Measurements from ENCODE around the gene CCDC159. TPM values are rescaled to one million over a fixed set of nuclear protein-coding genes. Genes with fewer than 3 reads are reported as not detected.

Gene CCDC159
- total and polyA plus RNA-seq, 12 donors = 13.0 to 79.9 (median 19.7) TPM

DNA sequence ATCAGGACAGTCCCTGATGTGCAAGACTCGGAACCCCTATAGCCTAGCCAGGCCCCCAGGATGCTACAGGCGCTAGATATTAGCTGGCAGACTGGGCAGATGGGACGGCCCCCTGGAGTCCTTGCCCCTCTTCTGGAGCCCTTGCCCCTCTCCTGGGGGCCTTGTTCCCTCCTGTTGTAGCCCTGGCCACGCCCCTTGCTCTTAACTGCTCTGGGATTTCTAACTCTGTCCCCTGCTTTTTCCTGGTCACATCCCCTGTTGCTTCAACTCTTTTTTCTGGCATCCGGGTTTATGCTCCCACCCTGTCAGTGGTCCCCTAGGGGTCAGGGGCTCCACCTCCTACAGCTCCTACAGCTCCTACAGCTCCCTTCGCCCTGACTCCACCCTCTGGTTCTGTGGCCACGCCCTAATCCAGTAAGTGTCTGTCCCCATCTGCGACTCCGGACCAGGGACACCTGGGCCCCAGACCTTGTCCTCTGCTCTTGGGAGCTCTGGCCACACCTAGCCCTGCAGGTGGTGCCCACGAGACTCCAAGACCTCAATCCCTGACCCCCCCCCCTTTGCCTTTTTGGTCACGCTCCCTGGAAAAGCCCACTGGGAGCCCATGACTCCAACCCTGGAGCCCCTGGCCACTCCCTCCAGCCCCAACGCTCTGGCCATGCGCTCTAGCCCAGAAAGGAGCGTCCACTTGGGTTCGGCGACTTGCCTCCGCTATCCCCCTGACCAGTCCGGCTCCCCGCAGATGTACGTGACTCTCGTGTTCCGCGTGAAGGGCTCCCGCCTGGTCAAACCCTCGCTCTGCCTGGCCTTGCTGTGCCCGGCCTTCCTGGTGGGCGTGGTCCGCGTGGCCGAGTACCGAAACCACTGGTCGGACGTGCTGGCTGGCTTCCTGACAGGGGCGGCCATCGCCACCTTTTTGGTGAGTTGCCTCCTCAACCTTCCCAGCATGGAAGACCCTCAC, 15.7 kb downstream of the CCDC159 start:
- TF ChIP-seq, protein P1, sequence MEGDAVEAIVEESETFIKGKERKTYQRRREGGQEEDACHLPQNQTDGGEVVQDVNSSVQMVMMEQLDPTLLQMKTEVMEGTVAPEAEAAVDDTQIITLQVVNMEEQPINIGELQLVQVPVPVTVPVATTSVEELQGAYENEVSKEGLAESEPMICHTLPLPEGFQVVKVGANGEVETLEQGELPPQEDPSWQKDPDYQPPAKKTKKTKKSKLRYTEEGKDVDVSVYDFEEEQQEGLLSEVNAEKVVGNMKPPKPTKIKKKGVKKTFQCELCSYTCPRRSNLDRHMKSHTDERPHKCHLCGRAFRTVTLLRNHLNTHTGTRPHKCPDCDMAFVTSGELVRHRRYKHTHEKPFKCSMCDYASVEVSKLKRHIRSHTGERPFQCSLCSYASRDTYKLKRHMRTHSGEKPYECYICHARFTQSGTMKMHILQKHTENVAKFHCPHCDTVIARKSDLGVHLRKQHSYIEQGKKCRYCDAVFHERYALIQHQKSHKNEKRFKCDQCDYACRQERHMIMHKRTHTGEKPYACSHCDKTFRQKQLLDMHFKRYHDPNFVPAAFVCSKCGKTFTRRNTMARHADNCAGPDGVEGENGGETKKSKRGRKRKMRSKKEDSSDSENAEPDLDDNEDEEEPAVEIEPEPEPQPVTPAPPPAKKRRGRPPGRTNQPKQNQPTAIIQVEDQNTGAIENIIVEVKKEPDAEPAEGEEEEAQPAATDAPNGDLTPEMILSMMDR (IDR thresholded peaks at IDR 0.05) = no peak
- Histone ChIP-seq H3K27ac (no peak overlapping the region), H3K36me3 (peaks cover 0 to 76% (median 4%) of the 10 kb centered on the region in 9 donors), H3K27me3 (no peaks in the 10 kb centered on the region), H3K4me3 (peak overlapping the region in 1 of 10 donors; percentile 20), H3K9me3 (no peaks in the 10 kb centered on the region), H3K4me1 (peaks cover 0 to 9% (median 0%) of the 10 kb centered on the region in 9 donors)
- ATAC-seq (peak in 1 of 8 donors; percentile 7), DNase-seq (no peak)
- intact Hi-C loops (cut with DNase I) = no loop called here
- 55 to 77% methylated on average over 35 of the region's 35 CpGs for WGBS, 2 donors

DNA sequence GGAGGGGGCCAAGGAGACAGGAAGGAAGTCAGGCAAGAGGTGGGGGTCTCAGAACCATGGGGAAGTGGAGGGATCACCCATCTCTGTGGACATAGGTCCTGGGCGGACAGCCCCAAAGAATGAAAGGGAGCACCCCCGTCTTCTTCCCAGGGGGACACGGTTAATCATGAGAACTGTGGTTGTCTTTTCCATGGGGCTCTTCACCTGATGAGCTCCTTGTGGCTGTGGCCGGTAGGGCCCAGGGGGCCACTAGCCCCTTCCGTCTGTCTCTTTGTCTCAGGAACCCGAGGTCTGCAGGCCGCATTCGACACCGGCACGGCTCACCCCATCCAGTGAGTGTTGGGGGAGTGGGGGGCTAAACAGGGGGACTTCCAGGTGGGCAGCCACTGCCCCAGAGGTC, 17.6 kb downstream of the CCDC159 start:
- no peak overlapping the region for H3K27ac ChIP-seq
- DNase-seq = no peak
- WGBS, 2 donors = 92 to 93% methylated on average over 10 of the region's 10 CpGs
- intact Hi-C loops (cut with DNase I) = no loop called here
- TF ChIP-seq, protein P1 (IDR thresholded peaks at IDR 0.05) = no peak
- peaks cover 0 to 9% (median 0%) of the 10 kb centered on the region in 9 donors for H3K4me1 ChIP-seq
- no peak for ATAC-seq
- H3K9me3 ChIP-seq = no peaks in the 10 kb centered on the region
- no peak overlapping the region for H3K4me3 ChIP-seq
- no peaks in the 10 kb centered on the region for H3K27me3 ChIP-seq
- peaks cover 0 to 83% (median 4%) of the 10 kb centered on the region in 9 donors for H3K36me3 ChIP-seq

DNA sequence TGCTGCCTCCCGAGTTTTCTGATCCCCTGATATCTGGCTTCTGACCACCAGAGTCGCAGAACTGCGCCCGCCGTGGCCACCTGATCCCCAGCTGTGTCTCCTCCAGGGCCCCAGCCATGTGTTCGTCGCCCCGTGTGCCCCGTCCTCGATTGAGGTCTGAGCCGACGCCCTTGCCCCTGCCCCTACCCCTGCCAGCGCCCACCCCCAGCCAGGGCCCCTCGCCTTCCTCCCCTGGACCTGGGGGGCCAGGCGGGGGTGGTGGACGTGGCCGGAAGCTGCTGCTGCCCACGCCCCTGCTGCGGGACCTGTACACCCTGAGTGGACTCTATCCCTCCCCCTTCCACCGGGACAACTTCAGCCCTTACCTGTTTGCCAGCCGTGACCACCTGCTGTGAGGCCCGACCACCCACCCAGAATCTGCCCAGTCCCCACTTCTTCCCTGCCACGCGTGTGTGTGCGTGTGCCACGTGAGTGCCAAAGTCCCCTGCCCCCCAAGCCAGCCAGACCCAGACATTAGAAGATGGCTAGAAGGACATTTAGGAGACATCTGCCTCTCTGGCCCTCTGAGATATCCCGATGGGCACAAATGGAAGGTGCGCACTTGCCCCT, 18.1 kb downstream of the CCDC159 start:
- H3K4me3 ChIP-seq = no peak overlapping the region
- DNase-seq (no peak), ATAC-seq (peak in 1 of 8 donors; percentile 4)
- WGBS, 2 donors = 95 to 96% methylated on average over 22 to 28 of the region's 28 CpGs
- intact Hi-C loops (cut with DNase I) = no loop called here
- no peak overlapping the region for H3K27ac ChIP-seq
- H3K27me3 ChIP-seq = no peaks in the 10 kb centered on the region
- H3K4me1 ChIP-seq = peaks cover 0 to 9% (median 0%) of the 10 kb centered on the region in 9 donors
- no peaks in the 10 kb centered on the region for H3K9me3 ChIP-seq
- peaks cover 0 to 83% (median 4%) of the 10 kb centered on the region in 9 donors for H3K36me3 ChIP-seq
- TF ChIP-seq, protein P1 (IDR thresholded peaks at IDR 0.05) = no peak

DNA sequence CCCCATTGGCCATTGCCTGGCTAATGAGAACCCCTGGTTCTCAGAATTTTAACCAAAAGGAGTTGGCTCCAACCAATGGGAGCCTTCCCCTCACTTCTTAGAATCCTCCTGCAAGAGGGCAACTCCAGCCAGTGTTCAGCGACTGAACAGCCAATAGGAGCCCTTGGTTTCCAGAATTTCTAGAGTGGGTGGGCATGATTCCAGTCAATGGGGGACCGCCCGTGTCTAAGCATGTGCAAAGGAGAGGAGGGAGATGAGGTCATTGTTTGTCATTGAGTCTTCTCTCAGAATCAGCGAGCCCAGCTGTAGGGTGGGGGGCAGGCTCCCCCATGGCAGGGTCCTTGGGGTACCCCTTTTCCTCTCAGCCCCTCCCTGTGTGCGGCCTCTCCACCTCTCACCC, 18.6 kb downstream of the CCDC159 start:
- peaks cover 0 to 80% (median 4%) of the 10 kb centered on the region in 9 donors for H3K36me3 ChIP-seq
- ATAC-seq = peak in 2 of 8 donors; percentile 16 to 32

More for the DNA sequence above, 18.6 kb downstream of the CCDC159 start:
- no peak for DNase-seq
- TF ChIP-seq, protein P1 (IDR thresholded peaks at IDR 0.05) = no peak
- intact Hi-C loops (cut with DNase I) = no loop called here
- WGBS, 2 donors = 83 to 84% methylated on average over 5 of the region's 5 CpGs
- no peaks in the 10 kb centered on the region for H3K27me3 ChIP-seq
- no peaks in the 10 kb centered on the region for H3K9me3 ChIP-seq
- peaks cover 0 to 9% (median 0%) of the 10 kb centered on the region in 9 donors for H3K4me1 ChIP-seq
- H3K4me3 ChIP-seq = no peak overlapping the region
- peak overlapping the region in 2 of 10 donors; percentile 35 to 36 for H3K27ac ChIP-seq
